ENCODE data around the gene THSD4.

The THSD4 gene

GRCh38 chr15:71443538-71443937 lies 328.3 kb downstream of the THSD4 start:
- Histone ChIP-seq H3K4me2 (ENCODE audit: low read depth, low read length, poor library complexity, severe bottlenecking) (peak overlapping the region; percentile 62), H3K36me3 (ENCODE audit: insufficient read depth, low read length) (no peaks in the 10 kb centered on the region), H3K4me1 (ENCODE audit: insufficient read depth, low read length, poor library complexity, severe bottlenecking) (peaks cover 6% of the 10 kb centered on the region), H3K79me2 (ENCODE audit: insufficient read depth, low read length) (no peaks in the 10 kb centered on the region), H3K9me2 (replicated peaks; ENCODE audit: low read depth, low read length) (no peaks in the 10 kb centered on the region), H3K9ac (ENCODE audit: low read depth, low read length, poor library complexity, severe bottlenecking) (no peak overlapping the region), H3K4me3 (ENCODE audit: low read length, poor library complexity, severe bottlenecking) (peak overlapping the region; percentile 26), H3F3A (ENCODE audit: low read depth) (no peaks in the 10 kb centered on the region), H2AFZ (ENCODE audit: low read length) (peak overlapping the region; percentile 97), H3K9me3 (ENCODE audit: insufficient read depth, low read depth, low read length) (no peaks in the 10 kb centered on the region), H4K20me1 (ENCODE audit: insufficient read depth, low read length, poor library complexity, severe bottlenecking) (no peaks in the 10 kb centered on the region), H3K27me3 (ENCODE audit: insufficient read depth, low read length, poor library complexity, severe bottlenecking) (no peaks in the 10 kb centered on the region)
- TF ChIP-seq CTCF (conservative IDR thresholded peaks at IDR 0.05; ENCODE audit: low read length) (peak; percentile 97), EZH2phosphoT487 (IDR thresholded peaks at IDR 0.05; ENCODE audit: borderline replicate concordance) (no peak)

GRCh38 chr15:71444032-71444810 lies 328.9 kb downstream of the THSD4 start:
- TF ChIP-seq CTCF (conservative IDR thresholded peaks at IDR 0.05; ENCODE audit: low read length) (no peak), EZH2phosphoT487 (IDR thresholded peaks at IDR 0.05; ENCODE audit: borderline replicate concordance) (no peak)
- H3K27me3 ChIP-seq (ENCODE audit: insufficient read depth, low read length, poor library complexity, severe bottlenecking): no peaks in the 10 kb centered on the region
- no peaks in the 10 kb centered on the region for H4K20me1 ChIP-seq (ENCODE audit: insufficient read depth, low read length, poor library complexity, severe bottlenecking)
- H3F3A ChIP-seq (ENCODE audit: low read depth): no peaks in the 10 kb centered on the region
- no peaks in the 10 kb centered on the region for H3K79me2 ChIP-seq (ENCODE audit: insufficient read depth, low read length)
- no peak overlapping the region for H3K9ac ChIP-seq (ENCODE audit: low read depth, low read length, poor library complexity, severe bottlenecking)
- no peak overlapping the region for H3K4me3 ChIP-seq (ENCODE audit: low read length, poor library complexity, severe bottlenecking)
- peaks cover 6% of the 10 kb centered on the region for H3K4me1 ChIP-seq (ENCODE audit: insufficient read depth, low read length, poor library complexity, severe bottlenecking)
- H3K9me2 ChIP-seq (replicated peaks; ENCODE audit: low read depth, low read length): no peaks in the 10 kb centered on the region
- no peak overlapping the region for H3K4me2 ChIP-seq (ENCODE audit: low read depth, low read length, poor library complexity, severe bottlenecking)
- no peaks in the 10 kb centered on the region for H3K36me3 ChIP-seq (ENCODE audit: insufficient read depth, low read length)
- peak overlapping the region; percentile 97; the same call in 1 of the 2 replicates for H2AFZ ChIP-seq (ENCODE audit: low read length)
- H3K9me3 ChIP-seq (ENCODE audit: insufficient read depth, low read depth, low read length): no peaks in the 10 kb centered on the region

GRCh38 chr15:71444866-71445590 lies 329.8 kb downstream of the THSD4 start:
- Histone ChIP-seq H2AFZ (ENCODE audit: low read length) (no peak overlapping the region), H3K9ac (ENCODE audit: low read depth, low read length, poor library complexity, severe bottlenecking) (no peak overlapping the region), H3K9me3 (ENCODE audit: insufficient read depth, low read depth, low read length) (no peaks in the 10 kb centered on the region), H3K4me2 (ENCODE audit: low read depth, low read length, poor library complexity, severe bottlenecking) (no peak overlapping the region), H3K9me2 (replicated peaks; ENCODE audit: low read depth, low read length) (no peaks in the 10 kb centered on the region), H3K4me3 (ENCODE audit: low read length, poor library complexity, severe bottlenecking) (no peak overlapping the region), H3K4me1 (ENCODE audit: insufficient read depth, low read length, poor library complexity, severe bottlenecking) (peaks cover 6% of the 10 kb centered on the region), H3K27me3 (ENCODE audit: insufficient read depth, low read length, poor library complexity, severe bottlenecking) (no peaks in the 10 kb centered on the region), H3K36me3 (ENCODE audit: insufficient read depth, low read length) (no peaks in the 10 kb centered on the region), H3F3A (ENCODE audit: low read depth) (no peaks in the 10 kb centered on the region), H4K20me1 (ENCODE audit: insufficient read depth, low read length, poor library complexity, severe bottlenecking) (no peaks in the 10 kb centered on the region), H3K79me2 (ENCODE audit: insufficient read depth, low read length) (no peaks in the 10 kb centered on the region)
- TF ChIP-seq EZH2phosphoT487 (IDR thresholded peaks at IDR 0.05; ENCODE audit: borderline replicate concordance) (no peak), CTCF (conservative IDR thresholded peaks at IDR 0.05; ENCODE audit: low read length) (no peak)

All from Loucy (cell line).